Stimulated activated naive CD8-positive, alpha-beta T cell treated with anti-CD3 and anti-CD28 coated beads, Interleukin-15, Interleukin-2, amounts not matched to agents 100 U/mL and 50 U/mL, for 24 hours (primary cell): ENCODE data around the gene ARL14EPL.

Source experiments
- ATAC-seq: fragments of 150-1000 bp; cut with Tn5 transposase; one replicate; pipeline ENCODE4 v1.10.0; 2021
- DNase-seq: peaks from one replicate; pipeline ENCODE4 v3.0.0; 2021

The ARL14EPL gene

DNA sequence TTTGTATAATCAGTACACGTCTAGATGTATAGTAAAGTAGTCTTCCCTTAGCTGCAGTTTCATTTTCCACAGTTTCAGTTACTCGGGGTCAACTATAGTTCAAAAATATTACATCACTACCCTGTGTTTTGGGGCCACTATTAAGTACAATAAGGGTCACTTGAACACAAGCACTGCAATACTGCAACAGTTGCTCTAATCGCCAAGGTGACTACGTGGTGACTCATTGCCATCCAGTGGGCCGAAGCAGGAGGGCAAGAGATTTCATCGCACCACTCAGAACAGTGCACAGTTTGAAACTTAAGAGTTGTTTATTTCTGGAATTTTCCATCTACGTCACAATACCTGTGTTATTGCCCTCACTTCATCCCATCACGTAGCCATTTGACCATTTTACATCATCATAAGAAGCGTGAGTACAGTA is at the start of gene ARL14EPL:
Gene ARL14EPL (plus strand): TSS at position 379 of the 424 bp plus-strand sequence. CDS start 18,994 bp downstream, outside the sequence.
- peak; percentile 66 for ATAC-seq
- no peak for DNase-seq

DNA sequence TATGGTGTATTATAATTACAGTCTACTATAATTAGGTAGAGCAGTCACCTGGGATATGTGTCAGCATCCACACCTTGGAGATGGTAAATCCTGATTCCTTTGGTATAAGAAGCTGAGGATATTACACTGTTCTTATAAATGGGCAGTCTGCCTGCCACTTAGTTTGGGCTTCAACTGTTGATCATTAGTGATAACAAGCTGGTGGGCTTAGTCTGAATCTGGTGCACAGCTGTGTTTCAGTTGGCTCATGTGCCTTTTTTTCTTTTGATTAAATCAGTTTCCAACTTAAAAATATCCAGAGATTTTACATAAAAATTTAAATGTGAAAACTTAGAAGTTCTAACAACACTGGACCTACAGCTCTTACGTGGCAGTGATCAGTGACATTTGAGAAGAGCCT is 48.8 kb upstream of the ARL14EPL start:
- DNase-seq = no peak
- ATAC-seq = no peak

DNA sequence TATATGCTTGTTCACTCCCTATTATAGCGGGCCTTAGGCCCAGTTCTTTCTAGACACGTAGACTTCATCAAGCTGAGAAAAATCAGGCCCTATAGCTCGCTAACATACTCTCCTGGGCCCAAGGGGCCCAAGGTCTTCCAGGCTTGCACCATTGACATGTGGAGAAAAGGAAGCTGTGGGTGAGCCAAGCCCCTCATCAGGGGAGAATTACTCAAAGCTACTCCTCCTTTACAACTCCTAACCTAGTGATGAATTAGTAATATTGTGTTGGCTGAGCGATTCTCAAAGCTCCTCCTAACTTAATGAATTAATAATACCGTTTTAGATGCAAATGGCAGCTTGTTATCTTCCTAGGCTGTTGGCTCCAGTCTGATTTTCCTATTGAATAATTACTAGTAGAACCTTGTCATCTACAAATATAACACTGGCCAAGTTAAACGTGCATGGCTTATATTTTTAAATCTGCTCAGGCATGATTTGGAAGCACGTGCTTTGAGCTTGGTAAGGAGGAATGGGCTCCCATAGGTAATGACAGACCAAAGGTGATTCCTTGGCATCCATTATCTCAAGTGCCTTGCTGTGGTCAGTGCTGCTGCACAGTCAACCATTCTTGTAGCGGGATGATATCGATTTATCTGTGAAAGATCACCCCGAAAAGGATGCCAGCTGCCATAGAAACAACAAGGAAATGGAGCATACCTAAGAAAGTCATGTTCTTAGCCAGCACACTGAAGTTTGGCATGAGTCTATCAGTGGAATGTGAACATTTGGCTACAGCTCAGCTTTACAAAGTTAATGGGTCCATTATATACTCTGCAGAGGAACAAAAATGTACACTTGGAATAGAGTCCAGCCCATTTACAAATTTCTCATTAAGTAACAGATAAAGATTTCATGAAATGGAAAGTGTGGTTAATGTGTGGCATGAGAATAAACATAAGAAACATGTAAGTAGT is 46.2 kb upstream of the ARL14EPL start:
- ATAC-seq (no peak), DNase-seq (no peak)

DNA sequence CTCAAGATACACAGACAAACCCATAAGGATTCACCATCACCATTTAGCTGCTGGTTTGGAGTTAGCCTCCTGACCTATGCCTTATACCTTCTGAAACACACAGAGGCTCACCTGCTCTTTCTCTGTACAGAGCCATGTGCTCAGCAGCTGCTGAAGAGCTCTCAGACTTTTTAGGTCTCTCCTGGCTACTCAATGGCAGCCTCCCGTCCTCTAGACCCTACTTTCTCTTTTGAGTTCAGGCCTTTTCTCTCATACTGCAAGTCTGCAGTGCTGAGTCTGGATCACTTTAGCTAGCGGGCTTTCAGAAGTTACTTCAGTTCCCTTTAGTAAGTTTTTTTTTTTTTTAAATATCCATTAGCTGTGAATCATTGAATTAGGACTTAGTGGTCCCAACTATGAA is 44.3 kb upstream of the ARL14EPL start:
- ATAC-seq = no peak
- no peak for DNase-seq

DNA sequence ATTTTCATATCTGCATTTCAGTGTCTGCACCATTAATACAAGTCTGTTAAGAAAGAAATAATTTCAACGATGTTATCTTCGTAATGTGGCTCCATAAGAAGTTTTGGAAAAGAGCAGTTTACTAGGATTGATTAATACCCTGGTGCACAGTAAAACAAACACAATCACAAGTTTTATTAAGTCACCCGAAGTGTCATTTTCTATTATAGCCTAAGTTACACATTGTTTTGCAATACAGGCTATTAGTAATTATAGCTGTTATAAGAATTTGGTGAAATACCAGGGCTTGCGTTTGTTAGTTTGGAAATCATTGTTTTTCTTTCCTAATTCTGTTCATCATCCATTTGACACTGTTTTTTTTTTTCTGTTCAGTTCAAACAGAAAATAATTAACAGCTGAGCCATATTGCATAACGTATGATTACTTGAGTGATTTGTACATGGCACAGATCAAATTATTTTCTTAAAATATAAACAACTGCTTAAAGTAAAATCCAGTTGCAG is 39.4 kb upstream of the ARL14EPL start:
- no peak for DNase-seq

DNA sequence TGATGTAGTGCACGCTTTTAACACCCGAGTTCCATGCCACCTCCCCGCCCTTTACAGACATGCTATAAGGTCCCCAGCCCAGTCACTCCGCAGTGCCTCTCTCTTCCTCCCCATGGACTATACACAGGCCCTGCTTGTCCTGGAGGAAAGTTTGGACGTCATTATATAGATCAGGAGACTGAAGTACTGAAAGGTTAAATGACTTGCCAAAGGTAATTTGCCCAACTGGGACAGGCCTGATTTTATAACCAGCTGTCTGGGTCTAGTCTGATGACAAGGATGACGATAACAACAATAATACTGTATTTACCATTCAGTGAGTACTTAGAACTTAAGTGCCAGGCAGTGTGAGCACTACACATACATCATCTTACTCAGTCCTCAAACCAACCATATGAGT is 36.9 kb upstream of the ARL14EPL start:
- DNase-seq = no peak
- no peak for ATAC-seq

More for the DNA sequence above, 39.4 kb upstream of the ARL14EPL start:
- no peak for ATAC-seq

DNA sequence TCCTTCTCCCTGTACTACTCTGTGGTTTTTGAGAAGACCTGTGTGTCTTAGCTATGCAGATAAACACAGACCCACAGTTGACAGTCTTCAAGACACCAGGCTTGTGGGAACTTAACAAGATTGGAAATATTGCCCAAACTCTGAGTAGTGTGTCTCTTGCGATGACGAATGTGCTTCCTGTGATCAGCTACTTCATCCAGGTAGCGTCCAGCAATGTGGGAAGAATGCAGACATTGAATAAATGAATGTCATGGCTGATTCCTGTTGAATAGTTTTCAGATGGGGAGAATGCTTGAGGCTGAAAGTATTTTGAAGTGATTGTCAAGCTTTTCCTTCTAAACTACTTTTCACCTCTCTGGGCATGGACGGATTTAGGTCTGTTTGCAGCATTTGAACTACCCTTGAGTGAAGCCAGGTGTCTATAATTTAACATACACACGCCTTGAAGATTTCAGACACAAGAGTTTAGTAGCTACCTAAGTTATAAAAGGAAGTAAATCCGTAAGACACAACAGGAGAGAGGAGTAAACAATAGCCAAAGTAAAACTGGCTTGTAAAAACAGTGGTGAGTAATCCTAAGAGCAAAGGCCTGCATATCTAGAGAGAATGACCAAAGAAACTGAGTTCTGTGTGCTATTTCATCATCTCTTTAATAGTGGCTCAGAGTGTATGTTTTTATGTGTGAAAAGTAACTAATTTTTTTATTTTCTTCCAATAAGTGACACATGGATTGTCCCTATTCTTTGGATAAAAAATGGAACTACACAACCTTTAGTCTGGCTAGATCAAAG is 30.0 kb upstream of the ARL14EPL start:
- ATAC-seq = no peak
- DNase-seq = no peak

DNA sequence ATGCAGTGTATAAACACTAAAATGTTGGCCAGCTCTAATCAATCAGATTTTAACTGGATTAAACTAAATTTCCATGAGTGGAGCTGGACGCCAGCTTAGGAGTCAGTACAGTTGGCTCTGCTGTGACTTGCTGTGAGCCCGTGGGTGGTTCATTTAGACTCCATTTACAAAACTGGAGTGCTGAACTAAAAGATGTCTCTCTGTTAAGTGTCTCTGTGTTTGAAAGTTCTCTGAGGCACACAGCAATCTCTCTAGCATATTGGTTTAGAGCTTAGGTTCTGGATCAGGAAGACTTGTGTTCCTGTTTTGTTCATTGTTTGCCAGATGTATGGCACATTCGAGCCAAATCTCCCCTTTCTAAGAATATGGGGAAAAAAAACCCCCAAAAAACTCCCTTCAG is 28.0 kb upstream of the ARL14EPL start:
- ATAC-seq (no peak), DNase-seq (no peak)

DNA sequence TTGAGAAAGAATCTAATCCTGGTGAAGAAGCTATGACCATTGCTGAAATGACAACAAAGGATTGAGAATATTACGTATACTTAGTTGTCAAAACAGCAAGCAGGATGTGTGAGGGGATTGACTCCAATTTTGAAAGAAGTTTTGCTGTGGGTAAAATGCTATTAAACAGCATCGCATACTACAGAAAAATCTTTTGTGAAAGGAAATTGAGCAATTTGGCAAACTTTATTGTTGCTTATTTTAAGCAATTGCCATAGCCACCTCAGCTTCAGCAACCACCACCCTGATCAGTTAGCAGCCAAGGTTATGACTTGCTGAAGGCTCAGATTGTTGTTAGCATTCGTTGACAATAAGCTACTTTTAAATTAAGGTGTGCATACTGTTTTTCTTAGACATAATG is 22.5 kb upstream of the ARL14EPL start:
- no peak for DNase-seq
- no peak for ATAC-seq

DNA sequence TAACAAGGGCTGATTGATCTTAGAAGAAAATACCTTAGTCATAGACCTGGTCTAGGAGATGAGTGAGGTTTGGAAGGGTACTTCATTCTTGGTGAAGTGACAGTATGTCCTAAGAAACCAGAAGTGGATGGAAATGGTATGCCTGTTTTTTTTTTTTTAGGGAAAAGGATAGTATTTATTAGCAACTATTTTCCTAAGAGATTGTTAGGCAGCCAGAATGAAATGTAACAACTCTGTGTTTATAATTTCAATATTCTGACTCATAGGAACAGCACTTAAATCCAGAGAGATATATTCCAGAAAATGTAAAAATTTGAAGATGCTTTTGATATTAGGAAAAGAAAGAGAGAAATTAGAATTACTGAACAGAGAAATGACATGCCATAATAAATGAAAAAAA is 21.2 kb upstream of the ARL14EPL start:
- DNase-seq (no peak), ATAC-seq (no peak)

DNA sequence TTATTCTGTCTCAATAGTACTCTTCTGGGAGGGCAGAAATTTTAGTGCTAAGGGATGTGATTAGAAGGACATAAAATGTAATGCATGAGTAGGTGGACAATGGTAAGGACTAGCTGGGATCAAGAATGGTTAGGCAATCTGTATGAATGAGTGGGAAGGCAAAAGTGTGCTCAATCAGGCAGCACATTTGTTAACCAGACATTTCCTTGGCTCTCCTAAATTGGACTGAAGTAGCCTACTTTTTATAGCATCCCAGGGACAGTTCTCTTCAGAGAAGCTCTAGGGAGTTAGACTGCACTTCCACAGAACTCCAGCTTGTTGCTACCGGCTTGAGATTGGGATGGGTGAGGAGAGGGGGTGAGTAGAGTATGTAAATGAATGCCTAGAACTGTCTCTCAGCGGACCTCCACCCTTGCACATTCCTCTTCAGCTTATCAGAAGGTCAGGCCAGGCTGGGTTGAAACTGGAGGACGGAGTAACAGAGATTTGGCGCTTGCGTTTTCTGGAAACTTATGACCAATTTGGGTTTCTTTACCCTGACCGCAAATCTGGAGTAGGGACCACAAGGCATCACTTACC is 19.0 kb upstream of the ARL14EPL start:
- ATAC-seq = no peak
- DNase-seq = no peak

DNA sequence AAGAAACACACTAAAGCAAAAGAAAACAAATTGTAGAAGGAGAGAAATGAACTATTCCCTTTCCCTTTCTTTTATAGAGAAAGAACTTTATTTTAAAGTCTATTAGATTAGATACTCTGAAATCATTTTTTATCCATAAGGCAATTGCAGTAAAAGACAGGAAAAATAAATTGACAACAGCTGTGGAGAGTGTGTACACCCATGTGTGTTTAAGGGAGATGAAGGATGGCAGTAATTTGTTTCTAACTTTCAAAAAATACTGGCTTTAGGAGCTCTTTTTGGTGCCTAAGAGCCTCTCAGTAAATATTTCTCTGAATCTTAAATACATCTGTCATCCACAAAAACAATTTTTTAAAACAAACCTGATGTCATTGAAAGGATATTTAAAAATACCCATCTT is 18.3 kb upstream of the ARL14EPL start:
- ATAC-seq (no peak), DNase-seq (no peak)

DNA sequence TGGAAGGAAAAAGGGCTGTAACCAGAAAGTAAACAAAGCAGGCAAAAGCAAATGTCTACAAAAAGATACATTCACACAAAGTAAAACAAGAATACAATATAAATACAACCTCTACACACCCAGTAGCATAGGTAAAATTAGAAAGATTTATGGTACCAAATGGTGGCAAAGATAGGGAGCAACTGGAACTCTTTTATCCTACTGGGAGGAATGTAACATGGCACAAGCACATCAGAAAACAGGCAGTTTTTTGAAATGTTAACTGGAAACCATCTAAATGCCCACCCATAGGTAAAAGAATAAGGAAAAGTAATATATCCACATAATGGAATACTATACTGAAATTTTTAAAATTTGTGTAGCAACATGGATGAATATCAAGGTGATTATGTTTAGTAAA is 8.7 kb upstream of the ARL14EPL start:
- ATAC-seq (no peak), DNase-seq (no peak)

DNA sequence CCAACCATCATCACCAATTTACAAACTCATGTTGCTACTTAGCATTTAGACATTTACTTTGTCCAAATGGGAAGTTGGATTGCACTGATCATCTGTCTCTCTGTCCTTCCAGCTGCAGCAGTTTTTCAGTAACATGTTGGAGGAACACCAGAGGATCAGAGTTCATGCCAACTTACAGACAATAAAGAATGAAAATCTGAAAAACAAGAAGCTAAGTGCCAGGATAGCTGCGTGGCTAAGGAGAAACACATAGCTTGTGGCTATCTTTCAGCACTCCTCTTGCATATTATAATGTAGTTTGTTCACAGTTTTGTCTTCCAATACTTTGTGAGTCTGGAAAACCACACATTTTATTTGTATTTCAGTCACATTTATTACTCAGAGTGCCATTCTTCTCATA is 6.4 kb upstream of the ARL14EPL start:
- DNase-seq (no peak), ATAC-seq (no peak)

DNA sequence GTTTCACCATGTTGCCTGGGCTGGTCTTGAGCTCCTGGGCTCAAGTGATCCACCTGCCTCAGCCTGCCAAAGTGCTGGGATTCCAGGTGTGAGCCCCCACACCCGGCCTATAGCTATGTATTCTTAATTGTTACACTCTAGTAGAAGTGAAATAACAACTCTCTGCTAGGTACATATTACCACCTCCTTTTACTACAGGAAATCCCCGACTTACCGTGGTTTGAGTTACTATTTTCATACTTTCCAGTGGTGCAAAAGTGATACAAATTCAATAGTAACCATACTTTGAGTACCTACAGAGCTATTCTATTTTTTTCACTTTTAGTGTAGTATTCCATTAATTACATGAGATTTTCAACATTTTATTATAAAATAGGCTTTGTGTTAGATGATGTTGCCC is 719 bp downstream of the ARL14EPL start:
- ATAC-seq = no peak
- no peak for DNase-seq

DNA sequence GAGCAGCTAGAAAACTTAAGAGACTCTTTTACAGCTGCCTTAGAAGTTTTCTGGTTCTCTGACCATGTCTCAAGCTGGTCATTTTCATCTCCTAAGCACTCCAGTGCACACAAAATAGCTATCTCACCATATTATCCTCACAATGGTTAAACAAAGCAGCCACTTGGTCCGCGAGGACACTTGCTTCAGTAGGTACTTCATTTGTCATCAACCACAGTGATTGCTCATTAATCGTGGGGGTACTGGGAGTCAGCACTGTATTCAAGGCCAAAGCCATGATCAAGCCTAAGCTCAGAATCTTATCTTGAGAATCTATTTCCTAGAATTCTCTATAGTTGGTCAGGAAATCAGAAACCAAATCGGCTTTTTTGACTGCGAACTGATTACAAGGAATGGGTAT is 2.9 kb downstream of the ARL14EPL start:
- no peak for ATAC-seq
- DNase-seq = no peak

DNA sequence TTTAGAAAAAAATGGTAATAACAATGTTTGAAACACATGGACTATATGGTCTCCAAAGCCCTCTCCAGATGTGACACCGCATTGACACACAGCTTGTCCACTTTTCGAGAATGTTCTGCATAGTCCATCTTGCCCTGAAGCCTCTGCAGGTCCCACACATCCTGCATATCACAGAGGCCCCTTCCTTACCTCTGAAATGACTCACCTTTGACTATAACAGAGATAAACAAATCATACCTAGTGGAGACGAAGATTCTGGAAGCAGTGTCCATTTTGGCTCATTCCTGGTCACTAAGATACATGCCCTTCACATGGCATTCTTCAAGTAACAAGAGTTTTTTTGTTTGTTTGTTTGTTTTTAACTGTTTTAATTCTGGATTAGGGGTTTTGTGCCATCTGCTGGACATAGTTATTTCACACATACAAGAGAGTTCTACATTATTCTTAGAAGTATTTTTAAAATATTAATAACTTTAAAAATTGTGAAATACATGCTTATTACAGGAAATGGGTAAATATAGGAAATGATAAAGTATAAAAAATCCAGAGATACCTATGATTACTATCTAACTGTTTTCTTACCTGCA is 5.1 kb downstream of the ARL14EPL start:
- ATAC-seq (no peak), DNase-seq (no peak)

DNA sequence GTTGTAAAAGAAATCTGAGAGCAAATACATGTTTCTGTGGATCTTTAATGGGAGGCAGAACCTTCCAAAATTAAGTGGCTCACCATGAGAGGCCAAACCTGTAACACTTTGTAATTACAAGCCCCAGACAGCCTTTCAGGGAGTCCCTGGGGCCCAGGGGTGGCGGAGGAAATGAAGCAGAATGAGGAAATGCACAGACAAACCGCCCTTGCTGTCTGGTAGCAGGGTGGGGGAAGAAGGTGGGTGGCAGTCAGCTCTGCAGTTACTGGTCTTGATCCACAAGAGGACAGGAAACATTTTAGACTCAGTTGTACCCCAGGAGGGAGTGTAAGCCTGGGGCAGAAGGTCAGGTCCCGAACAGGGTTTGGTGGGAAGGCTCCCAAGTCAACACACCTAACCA is 6.5 kb downstream of the ARL14EPL start:
- ATAC-seq = peak; percentile 19
- DNase-seq = peak; percentile 7

DNA sequence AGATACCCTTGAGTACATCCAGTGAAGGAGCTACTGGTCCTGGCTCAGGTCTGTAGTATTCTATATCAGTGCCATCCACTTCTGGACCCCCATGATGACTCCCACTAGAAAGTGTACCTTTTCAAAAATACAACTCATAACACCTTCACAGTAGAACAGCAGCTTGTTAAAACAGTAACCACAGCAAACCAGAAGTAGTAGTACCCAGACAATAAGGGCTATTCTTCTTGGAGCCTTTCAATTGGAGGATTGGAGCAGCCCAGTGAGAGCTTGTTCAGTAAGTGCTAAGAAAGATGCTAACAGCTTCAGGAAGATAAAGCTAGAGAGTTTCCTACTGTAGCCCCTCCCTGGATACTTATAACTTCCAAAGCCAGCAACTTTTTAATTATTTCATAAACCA is 10.1 kb downstream of the ARL14EPL start:
- no peak for ATAC-seq
- no peak for DNase-seq

DNA sequence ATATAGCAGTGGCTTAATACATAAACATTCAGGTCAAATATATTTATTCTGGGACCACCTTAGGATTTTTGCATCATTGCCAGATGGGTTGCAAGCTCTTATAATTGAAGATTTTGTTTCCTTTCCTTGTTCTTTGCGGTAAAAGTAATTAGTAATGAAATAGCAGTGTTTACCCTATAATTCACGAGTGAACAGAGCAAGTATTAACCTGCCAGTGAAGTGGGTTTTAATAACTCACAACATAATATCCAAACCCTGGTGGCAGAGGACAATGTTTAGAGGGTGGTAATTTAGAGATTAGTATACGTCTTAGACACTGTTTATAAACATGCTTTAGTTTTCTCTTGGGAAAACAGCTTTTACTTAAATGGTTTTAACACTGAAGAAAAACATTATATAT is 11.8 kb downstream of the ARL14EPL start:
- DNase-seq (no peak), ATAC-seq (no peak)

DNA sequence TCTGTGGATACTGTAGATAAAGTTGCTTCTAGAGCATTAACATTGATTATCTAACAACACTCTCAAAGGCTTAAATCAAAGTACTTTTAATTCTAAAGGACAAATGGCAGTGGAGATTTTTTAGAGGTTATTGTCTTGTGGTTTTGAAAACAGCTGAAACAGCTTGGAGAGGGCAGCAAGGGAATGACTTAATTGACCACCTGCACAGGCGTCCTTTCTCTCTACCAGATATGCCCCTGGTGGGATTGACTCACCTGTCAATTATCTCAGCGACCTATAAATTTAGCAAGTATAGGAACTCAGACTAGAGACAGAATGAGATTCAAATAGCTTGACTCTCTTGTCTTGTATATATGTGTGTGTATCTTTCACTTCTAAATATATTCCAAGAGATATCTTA is 13.5 kb downstream of the ARL14EPL start:
- ATAC-seq = no peak

DNA sequence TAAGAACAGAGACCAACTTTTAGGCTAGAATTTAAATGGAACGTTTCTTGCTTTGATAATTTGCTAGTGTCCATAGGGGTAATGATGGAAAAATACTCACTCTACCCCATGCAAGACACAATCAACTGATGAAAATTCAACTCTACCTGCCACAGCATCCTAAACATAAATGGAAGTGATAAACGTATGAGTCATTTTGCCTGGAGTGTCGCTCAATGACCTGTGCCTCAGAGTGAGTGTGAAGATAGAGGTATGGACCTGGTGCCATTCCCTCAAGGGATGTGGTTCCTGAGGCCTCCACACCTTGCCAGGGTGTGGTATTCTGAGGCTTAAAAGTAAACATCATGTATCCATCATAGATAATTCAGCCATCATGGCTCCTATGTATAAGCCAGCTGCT is 14.0 kb downstream of the ARL14EPL start:
- no peak for DNase-seq
- no peak for ATAC-seq

More for the DNA sequence above, 13.5 kb downstream of the ARL14EPL start:
- no peak for DNase-seq
